A673 (cell line): ENCODE data around the gene PLEKHH1.

Experiments used
- EZH2 ChIP-seq: fragments of 200-600 bp; sonication (generic); IDR thresholded peaks from 2 replicates; pipeline ENCODE4 v1.6.1; 2017; ENCODE audit warnings: borderline replicate concordance, low read depth, mild to moderate bottlenecking, mixed read lengths, antibody characterized with exemption, low read length; ENCODE audit not compliant: poor library complexity, severe bottlenecking
- TF ChIP-seq, protein P1 (sequence below): fragments of 300-800, 200-600 bp; sonication (generic); conservative IDR thresholded peaks from 2 replicates; pipeline ENCODE4 v1.5.1; 2017; ENCODE audit warnings: low read depth, mild to moderate bottlenecking, antibody characterized with exemption, low read length, moderate library complexity, mixed read lengths

DNA sequence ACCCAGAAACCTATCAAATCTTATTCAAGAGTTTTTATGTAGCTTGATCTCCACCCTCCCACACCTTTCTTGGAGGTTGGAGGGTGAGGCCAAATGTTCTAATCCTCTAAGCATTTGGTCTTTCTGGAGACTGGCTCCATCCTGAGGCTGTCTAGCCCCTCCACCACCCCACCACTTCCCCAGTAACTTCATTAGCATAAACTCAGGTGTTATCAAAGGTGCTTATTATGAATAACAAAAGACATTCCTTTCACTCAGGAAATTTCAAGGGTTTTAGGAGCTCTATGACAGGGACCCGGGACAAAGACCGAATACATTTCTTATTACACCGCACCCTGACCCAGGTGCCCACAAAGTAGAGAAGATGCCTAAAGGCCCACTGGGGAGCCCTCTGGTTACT, 41.8 kb upstream of the PLEKHH1 start:
- TF ChIP-seq, protein P1, sequence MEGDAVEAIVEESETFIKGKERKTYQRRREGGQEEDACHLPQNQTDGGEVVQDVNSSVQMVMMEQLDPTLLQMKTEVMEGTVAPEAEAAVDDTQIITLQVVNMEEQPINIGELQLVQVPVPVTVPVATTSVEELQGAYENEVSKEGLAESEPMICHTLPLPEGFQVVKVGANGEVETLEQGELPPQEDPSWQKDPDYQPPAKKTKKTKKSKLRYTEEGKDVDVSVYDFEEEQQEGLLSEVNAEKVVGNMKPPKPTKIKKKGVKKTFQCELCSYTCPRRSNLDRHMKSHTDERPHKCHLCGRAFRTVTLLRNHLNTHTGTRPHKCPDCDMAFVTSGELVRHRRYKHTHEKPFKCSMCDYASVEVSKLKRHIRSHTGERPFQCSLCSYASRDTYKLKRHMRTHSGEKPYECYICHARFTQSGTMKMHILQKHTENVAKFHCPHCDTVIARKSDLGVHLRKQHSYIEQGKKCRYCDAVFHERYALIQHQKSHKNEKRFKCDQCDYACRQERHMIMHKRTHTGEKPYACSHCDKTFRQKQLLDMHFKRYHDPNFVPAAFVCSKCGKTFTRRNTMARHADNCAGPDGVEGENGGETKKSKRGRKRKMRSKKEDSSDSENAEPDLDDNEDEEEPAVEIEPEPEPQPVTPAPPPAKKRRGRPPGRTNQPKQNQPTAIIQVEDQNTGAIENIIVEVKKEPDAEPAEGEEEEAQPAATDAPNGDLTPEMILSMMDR, result no peak
- TF ChIP-seq EZH2, result no peak
